ENCODE measurements around the gene AMBP. TPM values are rescaled to one million over a fixed set of nuclear protein-coding genes. Genes with fewer than 3 reads are reported as not detected.

Gene AMBP
- total RNA-seq, 3 donors from 2014 or later (not counting 1 experiment from before 2014, with no cell fraction given), result not detected

- H3K4me3 ChIP-seq (ENCODE audit: low read length), result no peak overlapping the region
- 89% methylated on average over 5 of the region's 5 CpGs for WGBS (ENCODE audit: insufficient coverage)
- H3K27ac ChIP-seq (ENCODE audit: low read length), result no peak overlapping the region
- ATAC-seq (no peak), DNase-seq (no peak)
- intact Hi-C loops (cut with micrococcal nuclease), result loop anchor here (5.0 kb wide), 1 partner anchor 187 kb away; no protein-coding TSS in a partner anchor
- Mint-ChIP-seq H3K27me3 (ENCODE audit: low read depth in 2 of 2) (peaks cover 19 to 33% of the 10 kb centered on the region in 2 donors), H3K4me1 (no peaks in the 10 kb centered on the region), H3K27ac (no peak overlapping the region), H3K36me3 (no peaks in the 10 kb centered on the region), H3K4me3 (no peak overlapping the region), H3K9me3 (peaks cover 2 to 3% of the 10 kb centered on the region in 2 donors)
- H3K36me3 ChIP-seq (ENCODE audit: control insufficient read depth, insufficient read depth, low read length), result no peaks in the 10 kb centered on the region
- H3K4me1 ChIP-seq (ENCODE audit: control insufficient read depth, insufficient read depth, low read length), result no peaks in the 10 kb centered on the region
- no peak for TF ChIP-seq CTCF (IDR thresholded peaks at IDR 0.05)
- no peaks in the 10 kb centered on the region for H3K9me3 ChIP-seq (ENCODE audit: control insufficient read depth, insufficient read depth, low read length)
- H3K27me3 ChIP-seq (ENCODE audit: control insufficient read depth, insufficient read depth, low read length), result peaks cover 2% of the 10 kb centered on the region
These were observed 27.1 kb upstream of the AMBP start for GRCh38 chr9:114105236-114105635.

DNA sequence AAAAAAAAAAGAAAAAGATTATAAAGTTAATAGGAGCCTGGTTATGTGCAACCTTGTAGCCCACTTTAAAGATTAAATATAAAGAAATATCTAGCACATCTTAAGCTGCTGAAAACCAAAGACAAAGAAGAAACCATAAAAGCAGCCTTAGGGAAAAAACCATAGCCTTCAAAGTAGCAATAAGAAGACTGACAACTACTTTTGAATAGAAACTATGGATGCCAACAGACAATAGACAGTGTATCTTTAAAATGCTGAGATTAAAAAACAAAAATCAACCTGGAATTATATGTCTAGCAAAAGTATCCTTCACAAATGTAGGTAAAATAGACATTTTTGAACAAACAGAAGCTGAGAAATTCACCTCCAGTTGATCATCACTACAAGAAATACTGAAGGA is 24.4 kb upstream of the AMBP start:
- DNase-seq (no peak), ATAC-seq (no peak)
- H3K9me3 ChIP-seq (ENCODE audit: control insufficient read depth, insufficient read depth, low read length), result no peaks in the 10 kb centered on the region
- Mint-ChIP-seq H3K27me3 (ENCODE audit: low read depth in 2 of 2) (peaks cover 26 to 37% of the 10 kb centered on the region in 2 donors), H3K36me3 (no peaks in the 10 kb centered on the region), H3K27ac (no peak overlapping the region), H3K4me3 (no peak overlapping the region), H3K9me3 (peaks cover 2 to 3% of the 10 kb centered on the region in 2 donors), H3K4me1 (peaks cover 0 to 2% of the 10 kb centered on the region in 2 donors)
- H3K36me3 ChIP-seq (ENCODE audit: control insufficient read depth, insufficient read depth, low read length), result no peaks in the 10 kb centered on the region
- no peak overlapping the region for H3K27ac ChIP-seq (ENCODE audit: low read length)
- peaks cover 4% of the 10 kb centered on the region for H3K4me1 ChIP-seq (ENCODE audit: control insufficient read depth, insufficient read depth, low read length)
- peaks cover 9% of the 10 kb centered on the region for H3K27me3 ChIP-seq (ENCODE audit: control insufficient read depth, insufficient read depth, low read length)
- no peak for TF ChIP-seq CTCF (IDR thresholded peaks at IDR 0.05)
- intact Hi-C loops (cut with micrococcal nuclease), result no loop called here
- H3K4me3 ChIP-seq (ENCODE audit: low read length), result no peak overlapping the region

- H3K27ac ChIP-seq (ENCODE audit: low read length), result no peak overlapping the region
- ATAC-seq (no peak), DNase-seq (no peak)
- H3K4me3 ChIP-seq (ENCODE audit: low read length), result no peak overlapping the region
- H3K9me3 Mint-ChIP-seq, result peaks cover 2 to 3% of the 10 kb centered on the region in 2 donors
- H3K4me1 Mint-ChIP-seq, result peaks cover 0 to 4% of the 10 kb centered on the region in 2 donors
- no peaks in the 10 kb centered on the region for H3K9me3 ChIP-seq (ENCODE audit: control insufficient read depth, insufficient read depth, low read length)
- no peak overlapping the region for H3K27ac Mint-ChIP-seq
- H3K36me3 ChIP-seq (ENCODE audit: control insufficient read depth, insufficient read depth, low read length), result no peaks in the 10 kb centered on the region
- no peak for TF ChIP-seq CTCF (IDR thresholded peaks at IDR 0.05)
- H3K4me1 ChIP-seq (ENCODE audit: control insufficient read depth, insufficient read depth, low read length), result peaks cover 5% of the 10 kb centered on the region
- peaks cover 37 to 53% of the 10 kb centered on the region in 2 donors for H3K27me3 Mint-ChIP-seq (ENCODE audit: low read depth in 2 of 2)
- 62% methylated on average over 1 of the region's 1 CpG for WGBS (ENCODE audit: insufficient coverage)
- no peaks in the 10 kb centered on the region for H3K36me3 Mint-ChIP-seq
- intact Hi-C loops (cut with micrococcal nuclease), result no loop called here
- H3K27me3 ChIP-seq (ENCODE audit: control insufficient read depth, insufficient read depth, low read length), result peaks cover 10% of the 10 kb centered on the region
- peak overlapping the region; percentile 11 for H3K4me3 Mint-ChIP-seq
These were observed 22.4 kb upstream of the AMBP start for GRCh38 chr9:114100536-114100935.

GRCh38 chr9:114099669-114100270 is 21.7 kb upstream of the AMBP start:
- peaks cover 0 to 4% of the 10 kb centered on the region in 2 donors for H3K4me1 Mint-ChIP-seq
- intact Hi-C loops (cut with micrococcal nuclease), result no loop called here
- peaks cover 2 to 3% of the 10 kb centered on the region in 2 donors for H3K9me3 Mint-ChIP-seq
- peak overlapping the region; percentile 11 for H3K4me3 Mint-ChIP-seq
- 83% methylated on average over 2 of the region's 2 CpGs for WGBS (ENCODE audit: insufficient coverage)
- Histone ChIP-seq H3K4me1 (ENCODE audit: control insufficient read depth, insufficient read depth, low read length) (peaks cover 5% of the 10 kb centered on the region), H3K4me3 (ENCODE audit: low read length) (no peak overlapping the region), H3K27me3 (ENCODE audit: control insufficient read depth, insufficient read depth, low read length) (peaks cover 10% of the 10 kb centered on the region), H3K9me3 (ENCODE audit: control insufficient read depth, insufficient read depth, low read length) (no peaks in the 10 kb centered on the region), H3K27ac (ENCODE audit: low read length) (no peak overlapping the region), H3K36me3 (ENCODE audit: control insufficient read depth, insufficient read depth, low read length) (no peaks in the 10 kb centered on the region)
- no peak for TF ChIP-seq CTCF (IDR thresholded peaks at IDR 0.05)
- H3K27ac Mint-ChIP-seq, result no peak overlapping the region
- DNase-seq (no peak), ATAC-seq (no peak)
- no peaks in the 10 kb centered on the region for H3K36me3 Mint-ChIP-seq
- H3K27me3 Mint-ChIP-seq (ENCODE audit: low read depth in 2 of 2), result peaks cover 37 to 52% of the 10 kb centered on the region in 2 donors

All from natural killer cell (primary cell).